MM.1S (cell line): ENCODE data around the gene JAG1.

Source experiments
- DNase-seq: peaks from one replicate; pipeline ENCODE4 v3.0.0-alpha.2; 2015
- H2AFZ ChIP-seq: fragments of 300-600 bp; sonication (generic); 2 replicates; pipeline ENCODE4 v1.6.0; 2016; ENCODE audit warnings: antibody characterized with exemption, low read length
- H3F3A ChIP-seq: fragments of 300-600 bp; sonication (generic); 2 replicates; pipeline ENCODE4 v1.6.1; 2016; ENCODE audit warnings: mild to moderate bottlenecking, antibody characterized with exemption, low read length, moderate library complexity, mixed read lengths; ENCODE audit not compliant: insufficient read depth
- H3K27ac ChIP-seq: fragments of 300-600 bp; sonication (generic); 2 replicates; pipeline ENCODE4 v1.5.1; 2016; ENCODE audit warnings: mild to moderate bottlenecking, low read length
- H3K27me3 ChIP-seq: fragments of 300-600 bp; sonication (generic); replicated peaks from 2 replicates; pipeline ENCODE4 v1.6.0; 2016; ENCODE audit warnings: low read length; ENCODE audit not compliant: insufficient read depth
- H3K36me3 ChIP-seq: fragments of 300-600 bp; sonication (generic); replicated peaks from 2 replicates; pipeline ENCODE4 v1.6.1; 2016; ENCODE audit warnings: mild to moderate bottlenecking, low read length, mixed read lengths; ENCODE audit not compliant: insufficient read depth
- H3K4me1 ChIP-seq: fragments of 300-600 bp; sonication (generic); 2 replicates; pipeline ENCODE4 v1.6.1; 2016; ENCODE audit warnings: low read length, mixed read lengths
- H3K4me2 ChIP-seq: fragments of 300-600 bp; sonication (generic); 2 replicates; pipeline ENCODE4 v1.6.0; 2016; ENCODE audit warnings: low read depth, low read length
- H3K4me3 ChIP-seq: fragments of 300-600 bp; sonication (generic); 2 replicates; pipeline ENCODE4 v1.5.1; 2016; ENCODE audit warnings: low read length, mixed read lengths
- H3K79me2 ChIP-seq: fragments of 300-600 bp; sonication (generic); 2 replicates; pipeline ENCODE4 v1.6.1; 2016; ENCODE audit warnings: mixed run types, low read length, mixed read lengths
- H3K9ac ChIP-seq: fragments of 300-600 bp; sonication (generic); 2 replicates; pipeline ENCODE4 v1.6.1; 2016; ENCODE audit warnings: low read length, mixed read lengths
- H3K9me2 ChIP-seq: fragments of 300-600 bp; sonication (generic); replicated peaks from 2 replicates; pipeline ENCODE4 v1.6.1; 2016; ENCODE audit warnings: mild to moderate bottlenecking, low read length, mixed read lengths; ENCODE audit not compliant: insufficient read depth
- H3K9me3 ChIP-seq: fragments of 300-600 bp; sonication (generic); replicated peaks from 2 replicates; pipeline ENCODE4 v1.6.1; 2016; ENCODE audit warnings: mild to moderate bottlenecking, low read length, mixed read lengths; ENCODE audit not compliant: insufficient read depth
- H4K20me1 ChIP-seq: fragments of 300-600 bp; sonication (generic); 2 replicates; pipeline ENCODE4 v1.6.1; 2016; ENCODE audit warnings: mild to moderate bottlenecking, low read length, moderate library complexity, mixed read lengths; ENCODE audit not compliant: insufficient read depth
- CTCF ChIP-seq: fragments of 300-600 bp; sonication (generic); IDR thresholded peaks from 2 replicates; pipeline ENCODE4 v1.5.1; 2016; ENCODE audit warnings: antibody characterized with exemption, low read length, mixed read lengths
- EZH2 ChIP-seq: fragments of 300-600 bp; sonication (generic); optimal IDR thresholded peaks from 2 replicates; pipeline ENCODE3; 2017; ENCODE audit warnings: low read depth, mild to moderate bottlenecking, antibody characterized with exemption, low read length, mixed read lengths
- EZH2phosphoT487 ChIP-seq: fragments of 300-600 bp; sonication (generic); IDR thresholded peaks from 2 replicates; pipeline ENCODE4 v1.6.1; 2018; ENCODE audit warnings: antibody characterized with exemption, low read length

The JAG1 gene

GRCh38 chr20:10622657-10623418 lies 51.0 kb downstream of the JAG1 start:
- no peaks in the 10 kb centered on the region for H3K27me3 ChIP-seq
- H3F3A ChIP-seq = no peaks in the 10 kb centered on the region
- TF ChIP-seq CTCF = no peak
- no peak for TF ChIP-seq EZH2phosphoT487
- TF ChIP-seq EZH2 = no peak
- H2AFZ ChIP-seq = no peak overlapping the region
- no peaks in the 10 kb centered on the region for H3K36me3 ChIP-seq
- no peaks in the 10 kb centered on the region for H3K9me2 ChIP-seq
- no peak overlapping the region for H3K4me2 ChIP-seq
- no peak for DNase-seq
- H3K4me1 ChIP-seq = no peaks in the 10 kb centered on the region
- H3K27ac ChIP-seq = no peak overlapping the region
- no peaks in the 10 kb centered on the region for H3K9me3 ChIP-seq
- H4K20me1 ChIP-seq = no peaks in the 10 kb centered on the region
- H3K79me2 ChIP-seq = no peaks in the 10 kb centered on the region
- H3K4me3 ChIP-seq = no peak overlapping the region
- no peak overlapping the region for H3K9ac ChIP-seq

GRCh38 chr20:10621149-10621548 lies 52.6 kb downstream of the JAG1 start:
- Histone ChIP-seq H3K4me1 (no peaks in the 10 kb centered on the region), H3K4me3 (no peak overlapping the region), H3K27ac (no peak overlapping the region), H3K9me2 (no peaks in the 10 kb centered on the region), H3K9me3 (no peaks in the 10 kb centered on the region), H3K79me2 (no peaks in the 10 kb centered on the region), H3K4me2 (no peak overlapping the region), H4K20me1 (no peaks in the 10 kb centered on the region), H2AFZ (no peak overlapping the region), H3F3A (no peaks in the 10 kb centered on the region), H3K27me3 (no peaks in the 10 kb centered on the region), H3K36me3 (no peaks in the 10 kb centered on the region), H3K9ac (no peak overlapping the region)
- TF ChIP-seq EZH2phosphoT487 (no peak), CTCF (no peak), EZH2 (no peak)
- no peak for DNase-seq

GRCh38 chr20:10619427-10619826 lies 54.4 kb downstream of the JAG1 start:
- Histone ChIP-seq H3K79me2 (no peaks in the 10 kb centered on the region), H3K36me3 (no peaks in the 10 kb centered on the region), H3K9me2 (no peaks in the 10 kb centered on the region), H3K4me2 (no peak overlapping the region), H3K9ac (no peak overlapping the region), H3K4me3 (no peak overlapping the region), H4K20me1 (no peaks in the 10 kb centered on the region), H3K27ac (no peak overlapping the region), H3K27me3 (no peaks in the 10 kb centered on the region), H3F3A (no peaks in the 10 kb centered on the region), H3K9me3 (no peaks in the 10 kb centered on the region), H3K4me1 (no peaks in the 10 kb centered on the region), H2AFZ (no peak overlapping the region)
- TF ChIP-seq CTCF (no peak), EZH2 (no peak), EZH2phosphoT487 (no peak)
- no peak for DNase-seq
